ENCODE data around the gene PNMT.

GRCh38 chr17:39688945-39689344, 20.7 kb downstream of the PNMT start:
- TF ChIP-seq, protein P1, sequence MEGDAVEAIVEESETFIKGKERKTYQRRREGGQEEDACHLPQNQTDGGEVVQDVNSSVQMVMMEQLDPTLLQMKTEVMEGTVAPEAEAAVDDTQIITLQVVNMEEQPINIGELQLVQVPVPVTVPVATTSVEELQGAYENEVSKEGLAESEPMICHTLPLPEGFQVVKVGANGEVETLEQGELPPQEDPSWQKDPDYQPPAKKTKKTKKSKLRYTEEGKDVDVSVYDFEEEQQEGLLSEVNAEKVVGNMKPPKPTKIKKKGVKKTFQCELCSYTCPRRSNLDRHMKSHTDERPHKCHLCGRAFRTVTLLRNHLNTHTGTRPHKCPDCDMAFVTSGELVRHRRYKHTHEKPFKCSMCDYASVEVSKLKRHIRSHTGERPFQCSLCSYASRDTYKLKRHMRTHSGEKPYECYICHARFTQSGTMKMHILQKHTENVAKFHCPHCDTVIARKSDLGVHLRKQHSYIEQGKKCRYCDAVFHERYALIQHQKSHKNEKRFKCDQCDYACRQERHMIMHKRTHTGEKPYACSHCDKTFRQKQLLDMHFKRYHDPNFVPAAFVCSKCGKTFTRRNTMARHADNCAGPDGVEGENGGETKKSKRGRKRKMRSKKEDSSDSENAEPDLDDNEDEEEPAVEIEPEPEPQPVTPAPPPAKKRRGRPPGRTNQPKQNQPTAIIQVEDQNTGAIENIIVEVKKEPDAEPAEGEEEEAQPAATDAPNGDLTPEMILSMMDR (IDR thresholded peaks at IDR 0.05), result no peak
- no peak for TF ChIP-seq ZFX (IDR thresholded peaks at IDR 0.05; ENCODE audit: borderline replicate concordance)

Measured in 22Rv1 (cell line).